PFSK-1 (cell line): Measurements from ENCODE around the gene ALDOA.

Source experiments
- FOXP2 ChIP-seq: optimal IDR thresholded peaks from 2 replicates; pipeline ENCODE3; 2011; ENCODE audit warnings: borderline replicate concordance, control low read depth, inconsistent platforms; ENCODE audit not compliant: insufficient read depth; ENCODE audit errors: extremely low read length, extremely low read depth
- POLR2AphosphoS5 ChIP-seq: IDR thresholded peaks from 2 replicates; pipeline ENCODE4 v1.6.1; 2012; ENCODE audit warnings: low read depth, mild to moderate bottlenecking, control low read depth, low read length, moderate library complexity
- REST ChIP-seq, 2 experiments: IDR thresholded peaks; 2 replicates each; pipeline versions ENCODE4 v1.6.1 to v1.8.0; 2011 to 2012; ENCODE audit warnings: low read depth in 2 of 2, low read length in 2 of 2, control low read depth in 1 of 2, inconsistent platforms in 1 of 2, mild to moderate bottlenecking in 1 of 2, moderate library complexity in 1 of 2; ENCODE audit not compliant: insufficient read depth in 1 of 2
- SIN3A ChIP-seq: IDR thresholded peaks from 2 replicates; pipeline ENCODE4 v1.6.1; 2012; ENCODE audit warnings: mild to moderate bottlenecking, low read length, moderate library complexity, borderline replicate concordance; ENCODE audit not compliant: insufficient read depth
- TAF1 ChIP-seq: IDR thresholded peaks from 2 replicates; pipeline ENCODE4 v1.6.1; 2012; ENCODE audit warnings: low read length, control low read depth, borderline replicate concordance; ENCODE audit not compliant: insufficient read depth

Gene ALDOA

GRCh38 chr16:30027588-30028437, 37.7 kb upstream of the ALDOA start:
- TF ChIP-seq POLR2AphosphoS5, result no peak
- TF ChIP-seq SIN3A, result no peak
- no peak for TF ChIP-seq TAF1
- no peak for TF ChIP-seq FOXP2
- TF ChIP-seq REST (IDR thresholded peaks at IDR 0.05; ENCODE audit: insufficient read depth in 1 of 2, low read depth in 2 of 2, low read length in 2 of 2), result no peak

- TF ChIP-seq TAF1, result no peak
- peak; percentile 94 to 98 for TF ChIP-seq REST (IDR thresholded peaks at IDR 0.05; ENCODE audit: insufficient read depth in 1 of 2, low read depth in 2 of 2, low read length in 2 of 2)
Measured at GRCh38 chr16:30028438-30029076, 37.0 kb upstream of the ALDOA start.

- TF ChIP-seq FOXP2 (no peak), POLR2AphosphoS5 (no peak), SIN3A (no peak), TAF1 (no peak), REST (IDR thresholded peaks at IDR 0.05; ENCODE audit: insufficient read depth in 1 of 2, low read depth in 2 of 2, low read length in 2 of 2) (no peak)
Measured at GRCh38 chr16:30030011-30030685, 35.4 kb upstream of the ALDOA start.

- TF ChIP-seq SIN3A (no peak), REST (IDR thresholded peaks at IDR 0.05; ENCODE audit: insufficient read depth in 1 of 2, low read depth in 2 of 2, low read length in 2 of 2) (no peak), POLR2AphosphoS5 (no peak), FOXP2 (no peak), TAF1 (no peak)
Measured at GRCh38 chr16:30030841-30031413, 34.6 kb upstream of the ALDOA start, which contains the start of gene TLCD3B. Gene TLCD3B (minus strand): TSS chr16:30031271. CDS start chr16:30030527, 744 bp downstream.
